Vagina (tissue), 2 donors: ENCODE measurements around the gene PDXK. TPM values are rescaled to one million over a fixed set of nuclear protein-coding genes. Genes with fewer than 3 reads are reported as not detected.
"Not testable (repeated sequence)": the region's sequence is repeated elsewhere in the genome, so short reads cannot be mapped to it uniquely, and the experiment has no call there.

Source experiments
- DNase-seq, 2 donors: peaks; one replicate each; pipeline ENCODE4 v3.0.0-alpha.2; 2017; ENCODE audit errors: extremely low spot score in 2 of 2
- H3K27ac ChIP-seq: fragments of 200-600 bp; sonication (generic); one replicate; pipeline ENCODE4 v1.5.1; 2019
- H3K27me3 ChIP-seq: fragments of 200-600 bp; sonication (generic); one replicate; pipeline ENCODE4 v1.5.1; 2019
- H3K36me3 ChIP-seq, 2 donors: fragments of 200-600 bp; sonication (generic); one replicate each; pipeline ENCODE4 v1.5.1; 2017 to 2019
- H3K4me1 ChIP-seq: fragments of 200-600 bp; sonication (generic); one replicate; pipeline ENCODE4 v1.5.1; 2019
- H3K4me3 ChIP-seq, 2 donors: fragments of 200-600 bp; sonication (generic); 1 replicate in 1 of 2; 2 replicates in 1 of 2; pipeline ENCODE4 v1.5.1; 2016 to 2019
- H3K9me3 ChIP-seq: fragments of 200-600 bp; sonication (generic); one replicate; pipeline ENCODE4 v1.5.1; 2019
- POLR2A ChIP-seq, 2 donors: fragments of 450-650 bp; IDR thresholded peaks; one replicate each; pipeline ENCODE4 v1.6.1; 2017; ENCODE audit warnings: antibody characterized with exemption in 2 of 2, mild to moderate bottlenecking in 2 of 2, moderate library complexity in 2 of 2
- POLR2AphosphoS5 ChIP-seq, 2 donors: sonication (generic); formaldehyde crosslinking; IDR thresholded peaks; one replicate each; pipeline ENCODE4 v1.9.0; 2017; ENCODE audit warnings: antibody characterized with exemption in 2 of 2, mild to moderate bottlenecking in 2 of 2, low read depth in 1 of 2; ENCODE audit not compliant: insufficient read depth in 1 of 2
- intact Hi-C: fragments of 100-400 bp; cut with DNase I; formaldehyde crosslinking; loops from one replicate; pipeline ENCODE4 v1.15.1; 2023
- total RNA-seq: library from RNA; depleted of rRNA; stranded (reverse); fragments of >200 nt; gene quantifications from one replicate; pipeline ENCODE4 v1.2.3, GENCODE V29; 2016
- TF ChIP-seq, protein P1 (sequence below), 3 experiments: fragments of 450-650 bp in 2 of 3; fragments of 200-600 bp in 1 of 3; sonication (generic) in 1 of 3; IDR thresholded peaks; one replicate each; pipeline ENCODE4 v1.5.1; 2017 to 2019; ENCODE audit warnings: antibody characterized with exemption in 3 of 3, mild to moderate bottlenecking in 2 of 3, moderate library complexity in 2 of 3

The PDXK gene
- total RNA-seq, 1 donor from 2014 or later, result 58.7 TPM

DNA sequence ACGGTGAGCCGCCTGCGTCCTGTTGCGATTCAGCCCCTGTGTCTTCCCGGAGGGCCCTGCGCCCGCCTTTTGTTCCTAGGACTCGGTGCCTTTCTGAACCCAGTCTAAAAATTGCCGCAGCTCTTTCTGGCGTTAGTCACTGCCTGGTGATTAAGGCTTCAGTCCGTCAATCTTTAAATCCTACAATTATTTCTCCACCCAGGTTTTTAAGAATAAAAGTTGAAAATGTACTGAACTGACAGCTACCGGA, 16.2 kb upstream of the PDXK start:
- TF ChIP-seq, protein P1, sequence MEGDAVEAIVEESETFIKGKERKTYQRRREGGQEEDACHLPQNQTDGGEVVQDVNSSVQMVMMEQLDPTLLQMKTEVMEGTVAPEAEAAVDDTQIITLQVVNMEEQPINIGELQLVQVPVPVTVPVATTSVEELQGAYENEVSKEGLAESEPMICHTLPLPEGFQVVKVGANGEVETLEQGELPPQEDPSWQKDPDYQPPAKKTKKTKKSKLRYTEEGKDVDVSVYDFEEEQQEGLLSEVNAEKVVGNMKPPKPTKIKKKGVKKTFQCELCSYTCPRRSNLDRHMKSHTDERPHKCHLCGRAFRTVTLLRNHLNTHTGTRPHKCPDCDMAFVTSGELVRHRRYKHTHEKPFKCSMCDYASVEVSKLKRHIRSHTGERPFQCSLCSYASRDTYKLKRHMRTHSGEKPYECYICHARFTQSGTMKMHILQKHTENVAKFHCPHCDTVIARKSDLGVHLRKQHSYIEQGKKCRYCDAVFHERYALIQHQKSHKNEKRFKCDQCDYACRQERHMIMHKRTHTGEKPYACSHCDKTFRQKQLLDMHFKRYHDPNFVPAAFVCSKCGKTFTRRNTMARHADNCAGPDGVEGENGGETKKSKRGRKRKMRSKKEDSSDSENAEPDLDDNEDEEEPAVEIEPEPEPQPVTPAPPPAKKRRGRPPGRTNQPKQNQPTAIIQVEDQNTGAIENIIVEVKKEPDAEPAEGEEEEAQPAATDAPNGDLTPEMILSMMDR (IDR thresholded peaks at IDR 0.05), result no peak
- TF ChIP-seq POLR2AphosphoS5 (IDR thresholded peaks at IDR 0.05; ENCODE audit: insufficient read depth in 1 of 2, low read depth in 1 of 2), result no peak
- H3K27me3 ChIP-seq, result no peaks in the 10 kb centered on the region
- no peak overlapping the region for H3K27ac ChIP-seq
- no peaks in the 10 kb centered on the region for H3K9me3 ChIP-seq
- no peaks in the 10 kb centered on the region for H3K36me3 ChIP-seq
- no peak overlapping the region for H3K4me3 ChIP-seq
- no peaks in the 10 kb centered on the region for H3K4me1 ChIP-seq
- intact Hi-C loops, result no loop called here
- DNase-seq, result no peak

DNA sequence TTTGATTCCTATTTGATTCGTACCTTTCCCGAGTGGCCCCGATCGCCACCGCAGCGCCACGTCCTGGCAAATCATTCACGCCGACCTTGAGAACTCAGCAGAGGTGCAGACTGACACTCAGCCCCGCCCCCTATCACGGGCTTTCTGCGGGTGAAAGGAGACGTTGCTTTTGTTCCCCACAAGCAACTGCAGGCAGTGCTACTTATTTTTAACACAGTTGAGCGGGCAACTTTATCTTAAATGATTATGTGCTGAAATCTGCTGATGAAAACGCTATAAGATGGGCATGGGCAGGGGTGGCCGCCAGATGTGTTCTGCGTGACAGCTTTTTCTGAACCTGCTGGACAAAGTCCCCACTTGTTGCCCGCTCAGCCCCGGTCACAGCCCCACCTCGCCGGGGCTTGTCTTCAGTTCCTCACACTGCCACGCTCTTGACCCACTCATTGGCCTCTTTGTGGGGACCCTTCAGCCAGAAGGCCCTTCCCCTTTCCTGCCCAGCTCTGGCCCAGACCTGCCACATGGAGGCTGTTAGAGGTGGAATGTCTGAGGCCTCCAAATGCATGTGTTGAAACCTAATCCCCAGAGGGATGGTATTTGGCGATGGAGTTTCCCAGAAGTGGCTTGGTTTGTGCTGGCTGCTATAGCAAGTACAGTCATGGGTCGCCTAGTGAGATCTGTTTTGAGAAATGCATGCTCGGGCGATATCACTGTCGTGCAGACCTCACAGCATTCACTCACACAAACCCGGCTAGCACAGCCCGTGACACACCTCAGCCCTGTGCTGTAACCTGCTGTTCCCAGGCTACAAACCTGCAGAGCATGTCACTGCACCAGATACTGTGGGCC, 15.7 kb upstream of the PDXK start:
- Histone ChIP-seq H3K4me3 (no peak overlapping the region), H3K9me3 (no peaks in the 10 kb centered on the region), H3K27me3 (no peaks in the 10 kb centered on the region), H3K36me3 (no peaks in the 10 kb centered on the region), H3K27ac (no peak overlapping the region), H3K4me1 (no peaks in the 10 kb centered on the region)
- TF ChIP-seq POLR2A (IDR thresholded peaks at IDR 0.05), result no peak
- TF ChIP-seq POLR2AphosphoS5 (IDR thresholded peaks at IDR 0.05; ENCODE audit: insufficient read depth in 1 of 2, low read depth in 1 of 2), result no peak
- TF ChIP-seq, protein P1 (IDR thresholded peaks at IDR 0.05), result no peak
- DNase-seq, result no peak
- intact Hi-C loops, result no loop called here

DNA sequence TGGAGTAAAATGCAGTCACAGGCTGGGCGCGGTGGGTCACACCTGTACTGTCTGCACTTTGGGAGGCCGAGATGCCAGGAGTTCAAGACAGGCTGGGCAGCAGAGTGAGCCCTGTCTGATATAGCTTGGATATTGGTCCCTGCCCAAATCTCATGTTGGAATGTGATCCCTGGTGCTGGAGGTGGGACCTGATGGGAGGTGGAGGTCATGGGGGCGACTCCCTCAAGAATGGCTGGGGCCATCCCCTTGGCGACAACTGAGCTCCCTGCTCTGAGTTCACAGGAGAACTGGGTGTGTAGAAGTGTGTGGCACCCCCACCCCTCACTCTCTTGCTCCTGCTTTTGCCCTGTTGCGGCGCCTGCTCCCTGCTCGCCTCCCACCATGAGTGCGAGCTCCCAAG, 11.5 kb upstream of the PDXK start:
- Histone ChIP-seq H3K4me1 (no peaks in the 10 kb centered on the region), H3K27me3 (no peaks in the 10 kb centered on the region), H3K9me3 (no peaks in the 10 kb centered on the region), H3K27ac (no peak overlapping the region), H3K4me3 (no peak overlapping the region), H3K36me3 (no peaks in the 10 kb centered on the region)
- no peak for DNase-seq
- no peak for TF ChIP-seq POLR2A (IDR thresholded peaks at IDR 0.05)
- TF ChIP-seq, protein P1 (IDR thresholded peaks at IDR 0.05), result no peak
- no peak for TF ChIP-seq POLR2AphosphoS5 (IDR thresholded peaks at IDR 0.05; ENCODE audit: insufficient read depth in 1 of 2, low read depth in 1 of 2)
- intact Hi-C loops, result no loop called here

DNA sequence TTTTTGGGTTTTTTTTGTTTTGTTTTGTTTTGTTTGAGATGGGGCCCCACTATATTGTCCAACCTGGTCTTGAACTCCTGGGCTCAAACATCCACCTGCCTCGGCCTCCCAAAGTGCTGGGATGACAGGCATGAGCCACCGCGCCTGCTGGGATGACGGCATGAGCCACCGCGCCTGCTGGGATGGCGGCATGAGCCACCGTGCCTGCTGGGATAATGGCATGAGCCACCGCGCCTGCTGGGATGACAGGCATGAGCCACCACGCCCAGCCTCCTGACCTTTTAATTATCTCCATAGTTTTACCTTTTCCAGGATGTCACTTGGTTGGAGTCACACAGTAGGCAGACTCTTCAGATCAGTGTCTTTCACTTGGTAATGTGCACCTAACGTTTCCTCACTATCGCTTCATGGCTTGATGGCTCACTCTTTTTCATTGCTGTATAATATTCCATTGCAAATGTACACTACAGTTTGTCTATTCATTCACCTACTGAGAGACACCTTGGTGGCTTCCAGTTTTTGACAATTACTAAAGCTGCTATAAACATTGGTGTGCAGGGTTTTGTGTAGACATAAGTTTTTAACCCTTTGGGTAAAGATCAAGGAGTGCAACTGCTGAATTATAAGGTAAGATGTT, 10.1 kb upstream of the PDXK start:
- DNase-seq, result no peak
- Histone ChIP-seq H3K36me3 (no peaks in the 10 kb centered on the region), H3K27ac (no peak overlapping the region), H3K4me1 (no peaks in the 10 kb centered on the region), H3K27me3 (no peaks in the 10 kb centered on the region), H3K9me3 (no peaks in the 10 kb centered on the region), H3K4me3 (no peak overlapping the region)
- intact Hi-C loops, result no loop called here
- TF ChIP-seq POLR2A (IDR thresholded peaks at IDR 0.05) (no peak), POLR2AphosphoS5 (IDR thresholded peaks at IDR 0.05; ENCODE audit: insufficient read depth in 1 of 2, low read depth in 1 of 2) (no peak)
- TF ChIP-seq, protein P1 (IDR thresholded peaks at IDR 0.05), result no peak

DNA sequence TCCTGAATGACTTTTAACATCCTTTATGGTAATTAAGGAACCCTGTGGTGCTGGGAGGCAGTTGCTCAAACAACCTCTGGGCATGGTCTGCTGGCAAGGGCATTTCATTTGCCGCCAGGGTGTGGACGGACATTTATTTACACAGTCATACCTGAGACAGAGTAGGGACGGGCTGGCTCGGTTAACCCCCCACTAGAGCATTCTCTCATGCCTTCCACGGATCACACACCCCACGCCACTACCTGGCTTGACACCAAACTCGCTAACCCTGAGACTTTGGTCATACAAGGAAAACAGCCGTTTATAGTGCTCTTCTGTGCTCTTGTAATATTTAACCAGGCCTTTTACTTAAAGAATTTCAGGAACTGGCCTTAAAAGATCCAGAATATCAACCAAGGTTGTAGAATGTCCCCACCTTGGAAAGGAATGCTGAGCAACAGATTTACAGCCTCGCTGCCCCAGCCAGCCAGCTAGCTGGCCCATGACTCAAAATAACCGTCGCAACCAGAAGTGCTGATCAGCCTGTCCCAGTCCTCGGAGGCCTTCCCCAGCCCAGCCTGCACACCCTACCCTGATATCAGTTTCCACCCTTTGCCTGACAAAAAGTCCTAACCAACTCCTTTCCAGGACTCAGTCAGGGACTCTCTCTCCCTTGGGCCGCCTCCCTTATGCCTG, 6.5 kb upstream of the PDXK start:
- TF ChIP-seq, protein P1 (IDR thresholded peaks at IDR 0.05), result no peak
- TF ChIP-seq POLR2A (IDR thresholded peaks at IDR 0.05) (no peak), POLR2AphosphoS5 (IDR thresholded peaks at IDR 0.05; ENCODE audit: insufficient read depth in 1 of 2, low read depth in 1 of 2) (peak in 1 of 2 donors; percentile 10)
- Histone ChIP-seq H3K9me3 (no peaks in the 10 kb centered on the region), H3K4me3 (no peak overlapping the region), H3K36me3 (no peaks in the 10 kb centered on the region), H3K27ac (peak overlapping the region; percentile 26), H3K4me1 (no peaks in the 10 kb centered on the region), H3K27me3 (no peaks in the 10 kb centered on the region)
- DNase-seq, result no peak
- intact Hi-C loops, result no loop called here

DNA sequence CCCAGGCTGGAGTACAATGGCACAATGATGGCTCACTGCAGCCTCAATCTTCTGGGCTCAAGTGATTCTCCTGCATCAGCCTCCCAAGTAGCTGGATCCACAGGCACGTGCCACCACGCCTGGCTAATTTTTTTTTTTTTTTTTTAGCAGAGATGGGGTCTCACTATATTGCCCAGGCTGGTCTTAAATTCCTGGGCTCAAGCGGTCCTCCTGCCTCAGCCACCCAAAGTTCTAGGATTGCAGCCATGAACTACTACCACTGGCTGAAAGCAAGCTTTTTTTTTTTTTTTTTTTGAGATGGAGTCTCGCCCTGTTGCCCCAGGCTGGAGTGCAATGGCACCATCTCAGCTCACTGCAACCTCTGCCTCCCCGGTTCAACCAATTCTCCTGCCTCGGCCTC, 5.8 kb upstream of the PDXK start:
- H3K4me3 ChIP-seq, intact Hi-C loops, H3K27me3 ChIP-seq, DNase-seq, H3K9me3 ChIP-seq, H3K36me3 ChIP-seq, H3K4me1 ChIP-seq: not testable (repeated sequence)
- H3K27ac ChIP-seq, result peak overlapping the region; percentile 26
